ENCODE measurements around the gene RPTOR.

The RPTOR gene

DNA sequence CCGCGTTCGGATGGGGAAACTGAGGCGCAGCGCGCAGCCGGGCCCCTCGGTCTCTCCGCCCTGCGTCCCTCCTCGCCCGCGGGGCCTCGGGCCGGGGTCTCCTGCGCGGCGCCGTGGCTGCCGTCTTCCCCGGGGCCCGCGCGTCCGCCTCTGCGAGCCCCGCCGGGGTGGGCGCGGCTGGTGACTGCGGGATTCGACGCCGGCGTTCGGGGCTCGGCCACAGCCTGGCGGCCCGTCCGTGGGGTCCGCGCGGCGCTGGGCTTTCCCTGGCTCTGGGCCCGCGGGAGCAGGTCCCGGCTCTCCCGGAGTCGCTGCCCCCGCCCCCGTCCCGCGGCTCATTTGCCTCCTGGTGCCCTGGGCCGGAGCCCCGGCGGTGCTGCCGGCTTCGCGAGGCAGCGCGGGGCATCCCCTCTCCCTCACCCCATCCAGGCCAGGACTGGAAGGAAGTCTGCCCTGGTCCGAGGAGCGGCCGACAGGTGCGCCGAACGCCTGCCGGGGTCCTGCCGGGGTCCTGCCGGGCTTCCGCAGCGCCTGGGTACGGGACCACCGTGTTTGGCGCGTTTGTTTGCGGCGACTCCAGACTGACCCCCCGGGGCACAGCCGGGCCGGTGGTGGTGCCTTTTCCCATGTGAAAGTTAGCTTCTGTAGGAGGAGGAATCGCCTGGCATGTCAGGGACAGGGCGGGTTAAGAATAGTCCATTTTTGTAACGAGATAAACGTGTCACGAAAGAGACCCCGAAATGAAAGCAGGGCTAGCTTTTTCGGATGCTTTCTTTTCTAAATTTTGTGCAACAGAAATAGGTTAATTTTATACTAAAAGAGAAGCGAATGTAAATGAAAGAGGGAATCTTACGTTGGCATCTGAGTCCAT, 447.7 kb downstream of the RPTOR start:
- Mint-ChIP-seq H3K9me3 (no peaks in the 10 kb centered on the region), H3K4me3 (peak overlapping the region; percentile 76 to 81), H3K36me3 (peaks cover 20 to 21% of the 10 kb centered on the region in 2 donors), H3K27me3 (no peaks in the 10 kb centered on the region), H3K27ac (peak overlapping the region; percentile 37), H3K4me1 (peaks cover 19 to 45% of the 10 kb centered on the region in 2 donors)
- DNase-seq (no peak), ATAC-seq (replicated peaks) (peak; percentile 25 to 42)

- Mint-ChIP-seq H3K4me3 (peak overlapping the region; percentile 76 to 81), H3K36me3 (peaks cover 20 to 21% of the 10 kb centered on the region in 2 donors), H3K9me3 (no peaks in the 10 kb centered on the region), H3K27me3 (no peaks in the 10 kb centered on the region), H3K27ac (peak overlapping the region; percentile 37), H3K4me1 (peaks cover 14 to 38% of the 10 kb centered on the region in 2 donors)
- DNase-seq = no peak
- ATAC-seq (replicated peaks) = no peak
Observed at GRCh38 chr17:80992948-80993624, 448.4 kb downstream of the RPTOR start.

- Mint-ChIP-seq H3K27ac (no peak overlapping the region), H3K4me3 (no peak overlapping the region), H3K27me3 (no peaks in the 10 kb centered on the region), H3K9me3 (no peaks in the 10 kb centered on the region), H3K36me3 (peaks cover 33 to 35% of the 10 kb centered on the region in 2 donors), H3K4me1 (peaks cover 10 to 25% of the 10 kb centered on the region in 2 donors)
- DNase-seq = no peak
- ATAC-seq (replicated peaks) = no peak
Observed at GRCh38 chr17:80995131-80995530, 450.5 kb downstream of the RPTOR start.

DNA sequence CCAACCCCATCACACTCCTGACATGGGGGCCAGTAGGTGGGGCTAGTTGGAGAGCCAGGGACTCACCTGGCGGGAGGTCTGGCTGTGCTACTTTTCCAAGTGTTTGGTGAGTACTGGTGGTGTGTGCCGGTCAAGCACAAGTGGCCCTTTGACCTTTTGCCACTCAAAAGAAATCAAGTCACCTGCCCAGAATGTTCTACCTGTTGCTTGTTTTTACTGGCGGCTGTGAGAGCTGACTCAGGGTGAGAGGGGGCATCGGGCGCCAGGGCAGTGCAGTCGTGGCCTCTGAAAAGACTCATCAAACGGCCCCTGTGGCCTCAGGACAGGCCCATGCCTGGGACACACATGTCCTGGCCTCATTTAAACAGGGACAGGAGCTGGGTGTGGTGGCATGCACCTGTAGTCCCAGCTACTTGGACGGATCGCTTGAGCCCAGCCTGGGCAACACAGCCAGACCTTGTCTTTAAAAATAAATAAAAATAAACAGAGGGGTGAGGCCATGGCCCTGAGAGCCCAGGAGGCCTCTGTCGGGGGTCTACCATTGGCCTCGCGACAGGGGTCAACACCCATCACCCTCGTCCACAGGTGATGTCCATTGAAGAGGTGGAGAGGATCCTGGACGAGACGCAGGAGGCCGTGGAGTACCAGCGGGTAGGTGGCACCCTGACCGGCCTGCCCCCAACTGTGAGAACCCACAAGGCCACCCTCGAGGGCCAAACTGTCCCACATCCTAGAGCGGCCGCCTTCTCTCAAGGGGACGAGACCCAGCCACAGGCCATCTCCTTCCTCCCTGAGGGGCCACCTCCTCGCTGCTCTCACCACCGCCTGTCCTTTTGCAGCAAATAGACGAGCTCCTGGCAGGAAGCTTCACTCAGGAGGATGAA, 452.0 kb downstream of the RPTOR start:
- Mint-ChIP-seq H3K36me3 (peaks cover 35 to 41% of the 10 kb centered on the region in 2 donors), H3K4me1 (peaks cover 9 to 15% of the 10 kb centered on the region in 2 donors), H3K9me3 (no peaks in the 10 kb centered on the region), H3K27ac (no peak overlapping the region), H3K27me3 (peaks cover 0 to 6% of the 10 kb centered on the region in 2 donors), H3K4me3 (no peak overlapping the region)
- DNase-seq = no peak
- ATAC-seq (replicated peaks) = no peak

GRCh38 chr17:80997424-80998117, 452.9 kb downstream of the RPTOR start:
- no peak overlapping the region for H3K4me3 Mint-ChIP-seq
- DNase-seq = no peak
- no peak overlapping the region for H3K27ac Mint-ChIP-seq
- peaks cover 35 to 41% of the 10 kb centered on the region in 2 donors for H3K36me3 Mint-ChIP-seq
- no peak for ATAC-seq (replicated peaks)
- H3K27me3 Mint-ChIP-seq = peaks cover 0 to 10% of the 10 kb centered on the region in 2 donors
- H3K4me1 Mint-ChIP-seq = peaks cover 9 to 17% of the 10 kb centered on the region in 2 donors
- H3K9me3 Mint-ChIP-seq = no peaks in the 10 kb centered on the region

DNA sequence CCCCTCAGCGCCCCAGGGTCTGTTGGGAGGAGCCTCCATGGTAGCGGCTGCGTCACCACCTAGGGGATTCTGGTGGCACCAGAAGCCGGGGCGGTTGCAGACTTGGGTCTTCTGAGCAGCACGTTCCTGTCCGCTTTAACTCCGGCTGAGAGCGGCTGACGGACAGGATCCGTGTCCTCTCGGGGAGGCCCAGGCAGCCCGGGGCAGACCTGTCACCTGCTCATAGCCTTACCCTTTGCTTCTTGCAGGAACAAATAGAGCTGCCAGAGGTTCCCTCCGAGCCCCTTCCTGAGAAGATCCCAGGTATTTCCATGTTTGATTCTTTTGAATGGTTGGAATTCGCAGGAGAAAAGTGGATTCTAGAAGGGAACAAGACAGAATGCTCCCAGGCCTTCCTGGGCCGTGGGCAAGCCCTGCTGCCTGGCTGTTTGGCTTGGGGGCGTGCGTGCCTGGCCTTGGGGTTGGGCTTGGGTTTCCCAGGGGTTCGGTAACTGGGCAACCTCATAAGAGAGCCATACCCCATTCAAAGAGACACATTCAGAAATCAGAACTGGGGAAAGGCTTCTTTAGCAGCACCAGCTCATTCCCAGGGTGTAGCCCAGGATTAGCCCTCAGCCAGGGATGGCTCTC, 453.6 kb downstream of the RPTOR start:
- peaks cover 4 to 14% of the 10 kb centered on the region in 2 donors for H3K4me1 Mint-ChIP-seq
- H3K27ac Mint-ChIP-seq = no peak overlapping the region
- no peaks in the 10 kb centered on the region for H3K9me3 Mint-ChIP-seq
- peaks cover 6 to 14% of the 10 kb centered on the region in 2 donors for H3K27me3 Mint-ChIP-seq
- H3K36me3 Mint-ChIP-seq = peaks cover 35 to 41% of the 10 kb centered on the region in 2 donors
- no peak for DNase-seq
- ATAC-seq (replicated peaks) = no peak
- no peak overlapping the region for H3K4me3 Mint-ChIP-seq

DNA sequence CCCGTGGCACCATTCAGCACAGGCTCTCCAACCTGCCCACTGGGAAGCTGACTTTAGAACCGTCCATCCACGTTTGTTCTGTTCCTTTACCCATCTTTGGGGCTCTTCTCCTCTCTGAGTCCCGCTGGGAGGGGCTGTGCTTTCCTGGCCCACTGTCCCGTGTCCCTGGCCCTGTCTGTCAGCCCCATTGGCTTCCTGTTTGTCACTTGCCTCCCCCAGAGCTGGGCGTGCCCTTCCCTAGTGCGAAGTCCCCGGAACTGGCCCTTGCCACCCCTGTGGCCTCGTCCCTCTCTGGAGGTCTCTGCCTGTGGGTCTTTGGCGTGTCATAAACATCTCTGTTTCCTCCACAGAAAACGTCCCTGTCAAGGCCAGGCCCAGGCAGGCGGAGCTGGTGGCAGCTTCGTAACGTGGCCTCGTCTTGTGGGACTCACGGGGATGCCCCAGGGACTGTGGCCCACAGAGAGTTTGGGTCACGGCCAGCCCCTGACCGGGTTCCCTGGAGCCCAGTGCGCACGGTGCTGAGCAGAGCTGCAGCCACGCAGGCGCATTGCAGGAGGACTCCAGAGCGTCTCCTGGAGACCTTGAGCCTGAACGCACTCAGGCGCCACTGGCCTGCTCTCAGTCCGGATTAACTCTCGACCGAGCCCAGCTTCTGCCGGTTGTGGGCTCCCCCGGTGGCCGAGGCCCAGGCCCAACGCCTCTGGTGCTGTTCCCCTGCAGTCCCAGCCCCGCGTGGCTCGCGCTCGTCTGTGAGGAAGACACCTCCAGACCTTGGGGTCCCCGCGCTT, 454.3 kb downstream of the RPTOR start:
- peaks cover 35 to 41% of the 10 kb centered on the region in 2 donors for H3K36me3 Mint-ChIP-seq
- H3K4me3 Mint-ChIP-seq = no peak overlapping the region
- H3K4me1 Mint-ChIP-seq = peaks cover 4 to 14% of the 10 kb centered on the region in 2 donors
- no peak overlapping the region for H3K27ac Mint-ChIP-seq
- H3K9me3 Mint-ChIP-seq = no peaks in the 10 kb centered on the region
- peaks cover 13 to 21% of the 10 kb centered on the region in 2 donors for H3K27me3 Mint-ChIP-seq
- no peak for DNase-seq
- no peak for ATAC-seq (replicated peaks)

GRCh38 chr17:80999536-81000333, 455.1 kb downstream of the RPTOR start:
- DNase-seq (no peak), ATAC-seq (replicated peaks) (no peak)
- no peak overlapping the region for H3K4me3 Mint-ChIP-seq
- no peak overlapping the region for H3K27ac Mint-ChIP-seq
- peaks cover 7 to 19% of the 10 kb centered on the region in 2 donors for H3K4me1 Mint-ChIP-seq
- peaks cover 35 to 38% of the 10 kb centered on the region in 2 donors for H3K36me3 Mint-ChIP-seq
- H3K27me3 Mint-ChIP-seq = peaks cover 18 to 24% of the 10 kb centered on the region in 2 donors
- no peaks in the 10 kb centered on the region for H3K9me3 Mint-ChIP-seq

DNA sequence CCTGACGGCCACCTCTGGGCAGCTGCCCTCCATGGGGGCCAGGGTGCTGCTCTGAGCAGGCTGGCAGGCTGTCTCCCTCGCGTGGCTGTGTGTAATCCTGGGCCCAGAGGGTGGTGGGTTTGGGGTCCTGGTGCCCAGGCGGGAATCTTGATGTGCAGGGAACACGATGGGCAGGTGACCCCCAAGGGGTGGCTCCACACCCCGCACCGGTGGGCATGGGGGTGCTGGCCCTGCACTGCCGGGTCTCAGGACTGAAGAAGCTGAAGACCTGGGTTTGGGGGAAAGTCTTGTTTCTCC, 455.6 kb downstream of the RPTOR start:
- no peak overlapping the region for H3K4me3 Mint-ChIP-seq
- H3K36me3 Mint-ChIP-seq = peaks cover 32 to 36% of the 10 kb centered on the region in 2 donors
- H3K27me3 Mint-ChIP-seq = peaks cover 21 to 28% of the 10 kb centered on the region in 2 donors
- DNase-seq = no peak
- no peak overlapping the region for H3K27ac Mint-ChIP-seq
- no peak for ATAC-seq (replicated peaks)
- H3K9me3 Mint-ChIP-seq = no peaks in the 10 kb centered on the region
- peaks cover 8 to 21% of the 10 kb centered on the region in 2 donors for H3K4me1 Mint-ChIP-seq

GRCh38 chr17:81000631-81001357, 456.2 kb downstream of the RPTOR start:
- Mint-ChIP-seq H3K9me3 (no peaks in the 10 kb centered on the region), H3K4me3 (no peak overlapping the region), H3K36me3 (peaks cover 26 to 31% of the 10 kb centered on the region in 2 donors), H3K27ac (peak overlapping the region; percentile 20), H3K4me1 (peaks cover 8 to 21% of the 10 kb centered on the region in 2 donors), H3K27me3 (peaks cover 21 to 28% of the 10 kb centered on the region in 2 donors)
- ATAC-seq (replicated peaks) (no peak), DNase-seq (no peak)

DNA sequence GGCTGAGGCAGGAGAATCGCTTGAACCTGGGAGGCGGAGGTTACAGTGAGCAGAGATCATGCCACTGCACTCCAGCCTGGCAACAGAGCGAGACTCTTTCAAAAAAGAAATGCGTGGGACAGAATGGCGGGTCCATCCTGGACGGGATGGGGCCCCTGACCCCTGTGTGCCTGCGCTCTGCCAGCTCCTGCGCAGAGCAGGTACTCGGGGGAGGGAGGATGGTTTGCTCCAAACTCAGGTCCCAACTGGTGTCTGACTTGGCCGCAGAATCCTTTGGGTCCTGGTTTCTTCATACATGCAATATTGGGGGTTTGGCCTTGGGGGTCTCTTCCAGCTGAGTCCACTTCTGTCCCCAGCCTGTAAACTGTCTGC, 457.4 kb downstream of the RPTOR start:
- peaks cover 18 to 22% of the 10 kb centered on the region in 2 donors for H3K36me3 Mint-ChIP-seq
- no peak overlapping the region for H3K4me3 Mint-ChIP-seq
- peaks cover 25 to 35% of the 10 kb centered on the region in 2 donors for H3K27me3 Mint-ChIP-seq
- DNase-seq = no peak
- ATAC-seq (replicated peaks) = no peak
- peaks cover 8 to 21% of the 10 kb centered on the region in 2 donors for H3K4me1 Mint-ChIP-seq
- H3K9me3 Mint-ChIP-seq = no peaks in the 10 kb centered on the region
- no peak overlapping the region for H3K27ac Mint-ChIP-seq

Data from stimulated activated naive B cell treated with anti-CD40 and anti-IgM and Interleukin-4, amounts not matched to agents 10 μg/mL and 1 μg/mL and 100 μg/mL, for 72 hours (primary cell).